Measurements from ENCODE around the gene THADA.
"Not testable (repeated sequence)": the region's sequence is repeated elsewhere in the genome, so short reads cannot be mapped to it uniquely, and the experiment has no call there.

Gene THADA

GRCh38 chr2:43540021-43540779 is 55.6 kb downstream of the THADA start:
- DNase-seq (ENCODE audit: low read depth): no peak
- no peak for TF ChIP-seq CTCF (conservative IDR thresholded peaks at IDR 0.05; ENCODE audit: low read depth, low read length)
- no peak overlapping the region for H3K4me3 ChIP-seq (ENCODE audit: low read length)

GRCh38 chr2:43539436-43539835 is 56.4 kb downstream of the THADA start:
- TF ChIP-seq CTCF (conservative IDR thresholded peaks at IDR 0.05; ENCODE audit: low read depth, low read length): no peak
- no peak overlapping the region for H3K4me3 ChIP-seq (ENCODE audit: low read length)
- DNase-seq (ENCODE audit: low read depth): no peak

- DNase-seq (ENCODE audit: low read depth): no peak
- H3K4me3 ChIP-seq (ENCODE audit: low read length): no peak overlapping the region
- no peak for TF ChIP-seq CTCF (conservative IDR thresholded peaks at IDR 0.05; ENCODE audit: low read depth, low read length)
These were observed 57.7 kb downstream of the THADA start for GRCh38 chr2:43538034-43538670.

- DNase-seq (ENCODE audit: low read depth): no peak
- no peak for TF ChIP-seq CTCF (conservative IDR thresholded peaks at IDR 0.05; ENCODE audit: low read depth, low read length)
These were observed 58.7 kb downstream of the THADA start for GRCh38 chr2:43537137-43537536.

GRCh38 chr2:43534569-43534968 is 61.3 kb downstream of the THADA start:
- no peak for TF ChIP-seq CTCF (conservative IDR thresholded peaks at IDR 0.05; ENCODE audit: low read depth, low read length)
- no peak overlapping the region for H3K4me3 ChIP-seq (ENCODE audit: low read length)
- no peak for DNase-seq (ENCODE audit: low read depth)

More at GRCh38 chr2:43537137-43537536, 58.7 kb downstream of the THADA start:
- no peak overlapping the region for H3K4me3 ChIP-seq (ENCODE audit: low read length)

- DNase-seq (ENCODE audit: low read depth); H3K4me3 ChIP-seq (ENCODE audit: low read length): not testable (repeated sequence)
These were observed 63.3 kb downstream of the THADA start for GRCh38 chr2:43532572-43532971.

GRCh38 chr2:43531251-43531650 is 64.6 kb downstream of the THADA start:
- TF ChIP-seq CTCF (conservative IDR thresholded peaks at IDR 0.05; ENCODE audit: low read depth, low read length): no peak
- no peak overlapping the region for H3K4me3 ChIP-seq (ENCODE audit: low read length)
- DNase-seq (ENCODE audit: low read depth): no peak

Data from retinal pigment epithelial cell (primary cell).